Trophoblast cell (in vitro differentiated cells and primary cell): Measurements from ENCODE around the gene AOPEP.
"Not testable (repeated sequence)": the region's sequence is repeated elsewhere in the genome, so short reads cannot be mapped to it uniquely, and the experiment has no call there.

ENCODE experiments used
- DNase-seq, 2 donors: peaks; one replicate each; pipeline ENCODE4 v3.0.0-alpha.2; 2016
- H2AFZ ChIP-seq: 2 replicates; pipeline ENCODE4 v1.6.1; 2013; ENCODE audit warnings: low read length, moderate library complexity, mild to moderate bottlenecking; ENCODE audit not compliant: insufficient read depth, poor library complexity
- H2AK5ac ChIP-seq: 2 replicates; pipeline ENCODE4 v1.6.1; 2013; ENCODE audit warnings: mild to moderate bottlenecking, low read length
- H2BK120ac ChIP-seq: 2 replicates; pipeline ENCODE4 v1.6.1; 2013; ENCODE audit warnings: low read length, mild to moderate bottlenecking, moderate library complexity; ENCODE audit not compliant: insufficient read depth, poor library complexity
- H2BK12ac ChIP-seq: 2 replicates; pipeline ENCODE4 v1.6.1; 2013; ENCODE audit warnings: mild to moderate bottlenecking, low read length, moderate library complexity
- H2BK5ac ChIP-seq: 2 replicates; pipeline ENCODE4 v1.6.1; 2013; ENCODE audit warnings: low read length, low read depth, moderate library complexity, mild to moderate bottlenecking; ENCODE audit not compliant: poor library complexity
- H3K14ac ChIP-seq: 2 replicates; pipeline ENCODE4 v1.6.1; 2013; ENCODE audit warnings: mild to moderate bottlenecking, low read length
- H3K18ac ChIP-seq: 2 replicates; pipeline ENCODE4 v1.6.1; 2013; ENCODE audit warnings: mild to moderate bottlenecking, low read length
- H3K23ac ChIP-seq: 2 replicates; pipeline ENCODE4 v1.6.1; 2013; ENCODE audit warnings: low read length
- H3K27ac ChIP-seq: 2 replicates; pipeline ENCODE4 v1.5.1; 2013; ENCODE audit warnings: low read depth, mild to moderate bottlenecking, inconsistent platforms, low read length, moderate library complexity
- H3K27me3 ChIP-seq: 2 replicates; pipeline ENCODE4 v1.6.1; 2013; ENCODE audit warnings: inconsistent platforms, mild to moderate bottlenecking, low read length, moderate library complexity; ENCODE audit not compliant: insufficient read depth
- H3K36me3 ChIP-seq, 2 experiments: 1 replicate in 1 of 2; 2 replicates in 1 of 2; pipeline ENCODE4 v1.6.1; 2013; ENCODE audit warnings: low read length in 2 of 2, mild to moderate bottlenecking in 2 of 2, moderate library complexity in 1 of 2; ENCODE audit not compliant: insufficient read depth in 2 of 2, control insufficient read depth in 1 of 2
- H3K4ac ChIP-seq: 2 replicates; pipeline ENCODE4 v1.6.1; 2013; ENCODE audit warnings: low read depth, mild to moderate bottlenecking, low read length, moderate library complexity
- H3K4me1 ChIP-seq, 2 experiments: 1 replicate in 1 of 2; 2 replicates in 1 of 2; pipeline ENCODE4 v1.6.1; 2013; ENCODE audit warnings: low read length in 2 of 2, mild to moderate bottlenecking in 2 of 2, moderate library complexity in 1 of 2; ENCODE audit not compliant: insufficient read depth in 2 of 2, control insufficient read depth in 1 of 2
- H3K4me2 ChIP-seq: 2 replicates; pipeline ENCODE4 v1.6.1; 2013; ENCODE audit warnings: inconsistent platforms, mild to moderate bottlenecking, low read length, moderate library complexity
- H3K4me3 ChIP-seq: 2 replicates; pipeline ENCODE4 v1.5.1; 2013; ENCODE audit warnings: mild to moderate bottlenecking, low read depth, low read length, inconsistent platforms
- H3K79me1 ChIP-seq: one replicate; pipeline ENCODE4 v1.6.1; 2013; ENCODE audit warnings: low read length
- H3K79me2 ChIP-seq: 2 replicates; pipeline ENCODE4 v1.6.1; 2013; ENCODE audit warnings: low read length, mild to moderate bottlenecking; ENCODE audit not compliant: control insufficient read depth, insufficient read depth, poor library complexity
- H3K9ac ChIP-seq: 2 replicates; pipeline ENCODE4 v1.6.1; 2013; ENCODE audit warnings: mild to moderate bottlenecking, low read length
- H3K9me3 ChIP-seq: 2 replicates; pipeline ENCODE4 v1.6.1; 2013; ENCODE audit warnings: low read depth, mild to moderate bottlenecking, control low read depth, inconsistent platforms, low read length; ENCODE audit not compliant: insufficient read depth
- H4K12ac ChIP-seq: 2 replicates; pipeline ENCODE4 v1.6.1; 2013; ENCODE audit warnings: low read depth, mild to moderate bottlenecking, low read length, moderate library complexity
- H4K8ac ChIP-seq: 2 replicates; pipeline ENCODE4 v1.6.1; 2013; ENCODE audit warnings: low read depth, mild to moderate bottlenecking, low read length, moderate library complexity
- H4K91ac ChIP-seq: one replicate; pipeline ENCODE4 v1.6.1; 2013; ENCODE audit warnings: low read depth, mild to moderate bottlenecking, low read length, moderate library complexity
- WGBS: extraction: QIAGEN DNeasy Blood & Tissue Kit; methylation state at CpG from one replicate; pipeline ENCODE4 v1.1.7; 2013; ENCODE audit warnings: missing lambda C conversion rate; ENCODE audit not compliant: insufficient read length, insufficient coverage; ENCODE audit errors: extremely low coverage; 5-methylcytosine and 5-hydroxymethylcytosine counted together

Gene AOPEP

GRCh38 chr9:94875300-94876020, 149.0 kb downstream of the AOPEP start:
- Histone ChIP-seq H2BK5ac (no peak overlapping the region), H3K4ac (no peak overlapping the region), H2BK120ac (no peak overlapping the region), H3K9ac (no peak overlapping the region), H3K27me3 (no peaks in the 10 kb centered on the region), H3K4me2 (no peak overlapping the region), H4K12ac (no peak overlapping the region), H3K79me2 (no peaks in the 10 kb centered on the region), H3K36me3 (no peaks in the 10 kb centered on the region), H3K4me3 (no peak overlapping the region), H2BK12ac (no peak overlapping the region), H4K8ac (no peak overlapping the region), H3K18ac (no peak overlapping the region), H3K14ac (no peak overlapping the region), H2AK5ac (no peak overlapping the region), H3K27ac (no peak overlapping the region), H3K23ac (no peak overlapping the region), H3K9me3 (no peaks in the 10 kb centered on the region), H3K4me1 (peaks cover 13 to 17% of the 10 kb centered on the region in 2 experiments), H2AFZ (no peak overlapping the region), H3K79me1 (peaks cover 21% of the 10 kb centered on the region), H4K91ac (no peak overlapping the region)
- no peak for DNase-seq
- no CpG with 5 or more reads among the region's 5 CpGs for WGBS

GRCh38 chr9:94878804-94879203, 152.3 kb downstream of the AOPEP start:
- not testable (repeated sequence) for H3K79me2 ChIP-seq, H2AK5ac ChIP-seq, H3K9me3 ChIP-seq, H3K4me2 ChIP-seq, H3K9ac ChIP-seq, H3K4me1 ChIP-seq, H3K27me3 ChIP-seq, H4K8ac ChIP-seq, H3K18ac ChIP-seq, H3K79me1 ChIP-seq, H4K12ac ChIP-seq, H3K14ac ChIP-seq, H3K36me3 ChIP-seq, H3K4me3 ChIP-seq, H3K4ac ChIP-seq, H3K23ac ChIP-seq, DNase-seq, H2AFZ ChIP-seq
- Histone ChIP-seq H2BK120ac (peak overlapping the region; percentile 2), H2BK12ac (peak overlapping the region; percentile 18), H2BK5ac (peak overlapping the region; percentile 36), H3K27ac (peak overlapping the region; percentile 43), H4K91ac (peak overlapping the region; percentile 58)
- no CpG with 5 or more reads among the region's 3 CpGs for WGBS

GRCh38 chr9:94879230-94879629, 152.7 kb downstream of the AOPEP start:
- no peak overlapping the region for H3K14ac ChIP-seq
- H3K4me1 ChIP-seq = peaks cover 2 to 8% of the 10 kb centered on the region in 2 experiments
- no peak overlapping the region for H2BK12ac ChIP-seq
- H3K23ac ChIP-seq = no peak overlapping the region
- no peak overlapping the region for H3K18ac ChIP-seq
- H3K79me2 ChIP-seq = no peaks in the 10 kb centered on the region
- H3K27ac ChIP-seq = peak overlapping the region; percentile 43
- H3K79me1 ChIP-seq = peaks cover 8% of the 10 kb centered on the region
- H3K4me3 ChIP-seq = no peak overlapping the region
- no peak overlapping the region for H4K91ac ChIP-seq
- H3K36me3 ChIP-seq = no peaks in the 10 kb centered on the region
- no peak overlapping the region for H3K9ac ChIP-seq
- H4K8ac ChIP-seq = no peak overlapping the region
- no peak overlapping the region for H3K4ac ChIP-seq
- H3K27me3 ChIP-seq = no peaks in the 10 kb centered on the region
- H3K9me3 ChIP-seq = no peaks in the 10 kb centered on the region
- no peak overlapping the region for H2BK120ac ChIP-seq
- no peak overlapping the region for H2BK5ac ChIP-seq
- no peak overlapping the region for H4K12ac ChIP-seq
- no peak overlapping the region for H2AFZ ChIP-seq
- H2AK5ac ChIP-seq = no peak overlapping the region
- H3K4me2 ChIP-seq = no peak overlapping the region
- DNase-seq = no peak

GRCh38 chr9:94881023-94881422, 154.5 kb downstream of the AOPEP start:
- H3K79me1 ChIP-seq = peaks cover 10% of the 10 kb centered on the region
- H4K8ac ChIP-seq = no peak overlapping the region
- no peak overlapping the region for H3K4me3 ChIP-seq
- no peak overlapping the region for H3K27ac ChIP-seq
- no peak overlapping the region for H3K18ac ChIP-seq
- no peaks in the 10 kb centered on the region for H3K79me2 ChIP-seq
- H4K12ac ChIP-seq = no peak overlapping the region
- peak overlapping the region; percentile 18 for H2BK120ac ChIP-seq
- H3K14ac ChIP-seq = no peak overlapping the region
- no peak overlapping the region for H2AK5ac ChIP-seq
- no peak overlapping the region for H3K9ac ChIP-seq
- H3K4ac ChIP-seq = no peak overlapping the region
- H2AFZ ChIP-seq = no peak overlapping the region
- no peak overlapping the region for H4K91ac ChIP-seq
- no peaks in the 10 kb centered on the region for H3K36me3 ChIP-seq
- peak in 1 of 2 donors; percentile 52 for DNase-seq
- H3K4me1 ChIP-seq = peaks cover 7 to 10% of the 10 kb centered on the region in 2 experiments
- H3K27me3 ChIP-seq = no peaks in the 10 kb centered on the region
- no peak overlapping the region for H3K23ac ChIP-seq
- no CpG with 5 or more reads among the region's 1 CpG for WGBS
- H3K4me2 ChIP-seq = no peak overlapping the region
- no peak overlapping the region for H2BK12ac ChIP-seq
- no peak overlapping the region for H2BK5ac ChIP-seq
- H3K9me3 ChIP-seq = no peaks in the 10 kb centered on the region
